HG02870 (cell line): Measurements from ENCODE around the gene NDUFS7.
A peak's percentile ranks its signal among the peaks of the same experiment; 100 is the strongest.
"Not testable (repeated sequence)": the region's sequence is repeated elsewhere in the genome, so short reads cannot be mapped to it uniquely, and the experiment has no call there.

ENCODE experiments used
- ATAC-seq: cut with Tn5 transposase; IDR thresholded peaks from one replicate; pipeline ENCODE4 v1.9.1; 2021; ENCODE audit warnings: mild to moderate bottlenecking, moderate library complexity; ENCODE audit not compliant: unreplicated experiment

NDUFS7 gene

DNA sequence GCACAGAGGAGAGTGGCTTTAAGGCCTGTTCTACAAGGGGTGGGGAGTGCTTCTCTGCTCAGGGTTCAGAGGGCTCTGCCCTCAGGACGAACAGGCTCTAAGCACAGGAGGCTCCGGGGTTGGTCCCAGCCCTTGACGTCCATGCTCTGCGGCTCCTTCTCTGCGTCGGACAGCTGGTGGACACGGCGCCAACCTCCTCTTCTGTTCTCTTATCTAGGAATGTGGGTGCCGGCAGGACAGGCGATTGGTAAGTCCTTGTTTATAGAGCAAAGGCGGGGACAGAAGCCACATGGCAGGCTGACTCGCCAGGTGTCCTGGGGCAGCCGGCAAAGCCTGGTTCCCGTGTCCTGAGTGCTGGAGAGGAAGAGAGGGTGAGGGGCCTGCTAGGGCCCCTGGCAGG, 46.0 kb downstream of the NDUFS7 start:
- no peak for ATAC-seq

DNA sequence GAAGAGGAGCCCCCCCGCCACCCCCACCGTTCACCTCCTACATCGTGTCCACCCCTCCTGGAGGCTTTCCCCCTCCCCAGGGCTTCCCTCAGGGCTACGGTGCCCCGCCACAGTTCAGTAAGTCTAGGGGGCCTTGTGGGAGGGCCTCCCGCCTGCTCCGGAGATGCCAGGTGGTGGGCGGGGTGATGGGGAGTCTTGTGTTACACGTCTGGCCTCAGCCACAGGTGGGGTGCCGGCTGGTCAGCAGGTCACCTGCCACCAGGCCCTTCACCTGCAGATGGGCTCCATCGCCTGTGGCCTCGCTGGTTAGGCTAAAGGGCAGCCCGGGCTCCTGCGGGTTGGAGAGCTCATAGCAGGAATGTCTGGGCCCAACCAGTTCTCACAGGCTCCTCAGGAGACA, 46.5 kb downstream of the NDUFS7 start:
- no peak for ATAC-seq

DNA sequence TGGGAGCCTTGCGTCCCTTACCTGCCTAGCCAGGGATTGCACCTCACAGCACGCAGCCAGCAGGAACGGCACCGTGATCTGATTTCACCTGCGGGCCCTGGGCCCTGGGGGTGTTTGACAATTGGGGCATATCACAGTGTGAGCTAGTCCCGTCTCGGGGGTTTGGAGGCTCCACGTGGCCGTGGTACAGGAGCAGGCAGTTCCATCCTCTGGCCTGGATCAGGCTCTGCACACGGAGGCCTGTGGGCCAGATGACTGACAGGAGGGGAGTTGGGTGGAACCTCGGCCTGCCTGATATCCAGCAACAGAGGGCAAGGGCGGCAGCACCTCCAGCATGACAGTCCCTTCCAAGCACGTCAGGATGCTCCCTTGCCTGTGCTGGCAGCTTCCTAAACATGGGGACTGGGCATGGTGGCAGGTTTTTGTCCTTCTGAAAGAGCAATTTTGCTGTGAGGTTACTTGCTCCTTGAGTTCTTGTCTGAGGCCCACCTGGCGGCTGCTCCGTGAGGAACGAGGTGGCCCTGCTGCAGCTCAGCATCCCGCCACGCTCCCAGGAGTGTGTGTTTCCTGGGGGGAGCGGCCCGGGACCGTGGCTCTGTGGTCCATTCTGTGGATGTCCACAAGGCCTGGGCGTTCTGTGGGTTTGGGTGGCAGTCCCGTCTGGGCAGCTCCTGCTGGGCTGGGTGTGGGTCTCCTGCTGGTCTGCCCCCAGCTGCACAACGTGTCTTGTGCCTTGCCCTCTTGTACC, 48.2 kb downstream of the NDUFS7 start:
- no peak for ATAC-seq

DNA sequence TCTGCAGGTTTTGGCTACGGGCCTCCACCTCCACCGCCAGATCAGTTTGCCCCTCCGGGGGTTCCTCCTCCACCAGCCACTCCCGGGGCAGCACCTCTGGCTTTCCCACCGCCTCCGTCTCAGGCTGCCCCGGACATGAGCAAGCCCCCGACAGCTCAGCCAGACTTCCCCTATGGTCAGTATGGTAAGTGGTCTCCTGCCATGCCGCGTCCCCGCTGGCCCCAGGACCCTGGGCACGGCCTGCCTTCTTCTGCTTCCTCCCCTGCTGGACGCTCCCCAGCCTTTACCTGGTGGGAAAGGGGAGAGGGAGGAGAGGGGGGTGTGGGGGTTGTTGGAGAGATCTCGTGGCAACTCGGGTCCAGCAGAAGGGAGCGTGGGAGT, 48.8 kb downstream of the NDUFS7 start:
- no peak for ATAC-seq

DNA sequence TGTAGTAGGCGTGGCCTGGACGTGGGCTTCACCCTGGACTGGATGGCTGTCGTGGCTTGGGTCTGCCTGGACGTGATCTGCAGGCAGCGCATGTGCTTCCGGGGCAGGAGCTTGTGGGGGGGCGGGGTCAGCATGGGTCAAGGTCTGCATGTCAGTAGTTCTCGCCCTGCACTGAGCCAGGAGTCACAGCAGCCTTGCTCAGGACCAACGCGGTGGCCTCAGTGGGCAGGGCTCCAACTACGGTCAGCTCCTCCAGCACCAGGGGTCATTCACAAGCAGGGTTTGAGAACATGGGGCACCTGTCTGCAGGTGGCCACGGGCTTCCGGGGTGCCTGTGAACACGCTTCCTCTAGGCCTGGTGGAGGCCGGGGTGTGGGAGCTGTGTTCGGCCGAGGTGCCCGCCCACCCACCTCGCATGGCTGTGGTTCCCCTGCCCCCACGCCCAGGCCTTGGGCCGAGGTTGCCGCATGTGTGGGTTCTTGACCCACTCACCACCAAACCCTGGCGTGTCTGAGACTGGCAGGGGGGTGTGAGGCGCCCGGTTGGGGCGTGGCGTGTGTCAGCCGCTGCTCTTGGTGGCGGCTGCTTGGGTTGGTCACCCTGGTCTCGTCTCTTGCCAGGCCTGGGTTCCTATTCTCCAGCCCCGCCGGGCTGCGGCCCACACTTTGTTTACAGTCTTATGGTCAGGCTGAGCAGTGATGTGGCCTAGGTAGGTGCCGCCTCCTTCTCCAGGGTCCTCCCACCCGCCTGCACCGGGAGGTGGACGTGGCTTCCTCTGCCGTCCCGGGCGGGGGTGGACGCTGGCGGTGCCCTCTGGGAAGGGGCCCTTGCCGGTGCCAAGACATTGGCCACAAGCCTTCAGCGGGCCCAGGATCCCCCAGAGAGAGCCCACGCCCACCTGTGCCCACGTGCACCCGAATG, 49.7 kb downstream of the NDUFS7 start:
- no peak for ATAC-seq

DNA sequence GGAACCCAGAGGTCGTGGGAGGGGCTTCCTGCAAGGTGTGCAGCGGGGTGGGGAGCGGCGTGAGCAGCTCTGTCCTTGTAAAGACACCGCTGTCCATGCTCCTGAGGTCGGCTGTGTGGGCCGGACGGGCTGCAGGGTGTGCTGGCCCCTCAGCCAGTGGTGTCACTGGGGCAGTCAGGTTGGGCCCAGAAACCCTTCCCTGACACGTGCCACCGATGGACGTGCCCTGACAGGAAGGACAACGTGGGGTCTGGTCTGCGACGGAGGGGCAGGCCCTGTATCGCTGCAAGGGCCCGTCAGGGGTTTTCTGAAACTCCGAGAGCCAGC, 50.3 kb downstream of the NDUFS7 start:
- no peak for ATAC-seq

DNA sequence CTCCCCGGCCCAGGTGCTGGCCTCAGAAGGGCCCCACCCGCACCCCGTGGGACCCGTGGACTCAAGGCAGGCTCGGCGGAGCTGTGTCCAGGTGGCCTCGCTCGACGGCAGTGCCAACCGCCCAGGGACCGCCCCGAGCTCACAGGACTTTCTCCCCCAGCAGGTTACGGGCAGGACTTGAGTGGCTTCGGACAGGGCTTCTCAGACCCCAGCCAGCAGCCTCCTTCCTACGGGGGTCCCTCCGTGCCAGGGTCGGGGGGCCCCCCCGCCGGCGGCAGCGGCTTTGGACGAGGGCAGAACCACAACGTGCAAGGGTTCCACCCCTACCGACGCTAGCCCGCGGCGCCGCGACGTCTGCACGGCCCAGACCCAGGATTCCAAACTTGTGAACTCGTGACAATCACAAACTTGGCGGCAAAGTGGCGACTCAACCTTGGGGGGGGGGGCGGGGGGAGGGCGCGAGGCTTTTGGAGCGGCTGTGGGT, 50.9 kb downstream of the NDUFS7 start:
- ATAC-seq = no peak

DNA sequence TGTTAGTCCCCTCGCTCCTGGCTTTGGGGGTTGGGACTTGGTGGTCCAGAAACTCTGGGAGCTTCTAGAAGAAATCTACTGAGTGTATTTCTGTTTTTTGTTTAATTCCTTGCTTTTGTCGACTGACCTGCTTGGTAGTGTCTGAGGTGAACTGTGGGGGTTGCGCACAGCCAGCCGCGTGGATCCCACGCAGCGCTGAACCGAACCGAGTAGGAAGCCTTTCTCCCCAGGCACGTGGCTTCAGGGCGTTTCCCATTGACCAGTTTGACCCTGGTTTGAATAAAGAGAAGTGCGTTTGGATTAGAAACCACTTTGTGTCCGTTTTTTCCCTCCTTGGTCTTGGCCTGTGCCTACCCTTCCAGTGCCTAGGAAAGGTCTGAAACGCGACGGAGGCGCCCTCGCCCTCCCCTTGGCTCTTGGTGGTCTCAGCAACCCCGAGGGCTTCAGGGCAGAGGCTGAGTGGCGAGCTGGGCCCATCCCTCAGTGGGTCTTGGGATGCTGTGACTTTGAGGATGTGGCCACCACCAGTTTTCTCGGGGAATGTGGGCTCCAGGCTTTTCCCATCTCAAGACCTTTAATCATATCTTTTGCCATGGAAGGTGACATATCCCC, 51.8 kb downstream of the NDUFS7 start:
- ATAC-seq = no peak

DNA sequence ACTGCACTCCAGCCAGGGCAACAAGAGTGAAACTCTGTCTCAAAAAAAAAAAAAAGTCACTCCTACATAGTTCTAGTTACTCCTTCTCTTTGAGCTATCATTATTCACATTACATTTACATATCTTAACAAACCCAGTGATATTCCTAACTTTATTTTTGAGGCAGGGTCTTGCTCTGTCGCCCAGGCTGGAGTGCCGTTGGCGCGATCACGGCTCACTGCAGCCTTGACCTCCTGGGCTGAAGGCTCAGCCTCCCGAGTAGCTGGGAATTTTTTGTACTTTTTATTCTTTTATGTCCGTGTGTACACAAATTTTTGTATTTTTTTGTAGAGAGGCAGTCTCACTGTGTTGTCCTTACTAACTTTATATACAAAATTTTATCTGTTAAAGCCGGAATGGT, 53.9 kb downstream of the NDUFS7 start:
- ATAC-seq = no peak

DNA sequence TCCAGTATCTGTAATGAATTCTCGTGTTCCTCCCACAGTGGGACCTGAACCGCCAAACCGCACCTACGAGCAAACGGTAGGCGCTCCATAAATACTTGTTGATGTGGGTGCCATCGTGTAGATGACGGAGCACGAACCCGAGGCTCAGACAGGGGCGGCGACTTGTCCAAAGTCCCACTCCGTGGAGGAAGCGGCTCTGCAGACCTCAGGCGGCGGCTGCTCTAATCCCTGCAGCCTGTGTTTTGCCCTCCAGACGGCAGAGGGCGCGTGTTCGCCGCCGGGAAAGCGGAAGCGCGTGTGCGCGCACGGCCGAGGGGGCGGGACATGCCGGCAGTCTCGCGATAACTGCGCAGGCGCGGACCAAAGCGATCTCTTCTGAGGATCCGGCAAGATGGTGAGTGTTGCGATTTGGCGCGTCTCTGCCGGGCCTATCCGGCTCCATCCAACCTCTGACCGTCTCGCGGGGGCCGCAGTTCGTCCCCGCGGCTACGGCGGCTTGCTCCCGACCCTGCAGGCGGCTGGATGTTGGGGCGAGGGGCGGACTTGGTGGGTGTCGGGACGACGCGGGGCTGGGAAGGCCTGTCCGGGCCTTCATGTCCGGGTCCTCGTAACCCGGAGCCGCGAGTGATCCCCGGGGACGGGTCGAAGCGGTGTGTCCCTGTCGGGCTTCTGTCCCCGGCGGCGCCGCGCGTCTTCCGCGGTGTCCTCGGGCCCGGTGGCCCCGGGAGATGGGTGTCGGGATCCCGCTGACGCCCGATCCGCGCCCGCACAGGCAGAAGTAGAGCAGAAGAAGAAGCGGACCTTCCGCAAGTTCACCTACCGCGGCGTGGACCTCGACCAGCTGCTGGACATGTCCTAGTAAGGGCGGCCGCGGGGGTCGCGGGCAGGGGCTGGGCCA, 54.6 kb downstream of the NDUFS7 start, which contains the start of gene RPS15:
Gene RPS15 (plus strand): TSS at position 362 of the 898 bp plus-strand sequence. CDS start 30 bp downstream, at position 392.
- ATAC-seq = peak; percentile 75

DNA sequence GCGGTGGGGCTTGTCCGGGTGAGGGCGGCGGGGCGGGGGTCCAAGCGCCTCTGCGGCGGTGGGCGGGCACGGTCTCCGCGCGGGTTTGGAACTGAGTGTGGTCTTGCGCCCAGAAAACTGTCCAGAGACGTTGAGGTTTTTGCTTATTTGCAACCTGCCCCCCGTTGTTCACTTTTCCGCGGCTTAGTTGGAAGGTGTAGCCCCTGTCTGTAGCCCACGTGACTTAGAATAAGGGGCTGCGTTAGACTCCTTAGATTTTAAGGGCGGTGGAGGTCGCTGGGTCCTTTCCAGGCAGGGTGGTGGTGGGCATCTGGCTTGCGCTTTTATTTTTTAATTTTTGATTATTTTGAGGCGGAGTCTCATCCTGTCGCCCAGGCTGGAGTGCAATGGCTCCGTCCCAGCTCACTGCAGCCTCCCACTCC, 55.2 kb downstream of the NDUFS7 start:
- no peak for ATAC-seq

DNA sequence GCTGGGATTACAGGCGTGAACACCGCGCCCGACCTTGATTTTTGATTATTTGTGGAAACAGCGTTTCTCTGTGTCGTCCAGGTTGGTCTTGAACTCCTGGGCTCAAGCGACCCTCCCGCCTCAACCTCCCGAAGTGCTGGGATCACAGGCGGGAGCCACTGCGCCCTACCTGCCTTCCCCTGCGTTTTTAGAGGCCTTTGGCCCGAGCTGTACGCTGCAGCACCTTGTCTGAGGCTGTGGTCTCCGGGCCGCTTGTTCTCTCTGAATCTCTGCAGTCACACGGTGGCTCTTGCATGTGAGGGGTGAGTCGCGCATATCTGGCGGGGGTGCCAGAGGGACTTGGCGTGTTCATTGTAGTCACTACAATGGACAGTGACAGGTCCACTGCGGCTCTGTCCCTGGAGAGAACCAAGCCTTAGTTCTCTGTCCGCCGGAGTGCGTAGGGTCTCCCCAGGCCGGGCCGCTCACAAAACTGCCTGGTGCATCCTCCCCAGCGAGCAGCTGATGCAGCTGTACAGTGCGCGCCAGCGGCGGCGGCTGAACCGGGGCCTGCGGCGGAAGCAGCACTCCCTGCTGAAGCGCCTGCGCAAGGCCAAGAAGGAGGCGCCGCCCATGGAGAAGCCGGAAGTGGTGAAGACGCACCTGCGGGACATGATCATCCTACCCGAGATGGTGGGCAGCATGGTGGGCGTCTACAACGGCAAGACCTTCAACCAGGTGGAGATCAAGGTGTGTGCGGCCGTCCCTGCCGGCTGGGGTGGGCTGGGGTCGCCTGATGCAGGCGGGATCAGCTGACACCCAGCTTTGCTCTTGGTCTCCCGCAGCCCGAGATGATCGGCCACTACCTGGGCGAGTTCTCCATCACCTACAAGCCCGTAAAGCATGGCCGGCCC, 56.1 kb downstream of the NDUFS7 start:
- not testable (repeated sequence) for ATAC-seq

DNA sequence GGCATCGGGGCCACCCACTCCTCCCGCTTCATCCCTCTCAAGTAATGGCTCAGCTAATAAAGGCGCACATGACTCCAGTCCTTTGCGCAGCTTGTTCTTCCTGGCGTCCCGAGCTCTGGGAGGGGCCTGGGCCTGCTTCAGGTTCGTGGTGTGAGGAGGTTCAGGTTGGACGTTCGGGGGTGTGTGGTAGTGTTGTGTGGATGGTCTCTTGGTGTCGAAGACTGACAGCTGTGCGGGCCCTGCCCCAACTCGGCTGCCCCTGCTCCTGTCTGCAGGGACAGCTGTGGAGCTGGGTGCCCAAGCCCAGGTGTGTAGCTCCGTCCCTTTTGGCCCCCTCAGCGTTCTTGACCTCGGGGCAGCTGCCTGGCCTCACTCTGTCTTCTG, 56.7 kb downstream of the NDUFS7 start:
- no peak for ATAC-seq

DNA sequence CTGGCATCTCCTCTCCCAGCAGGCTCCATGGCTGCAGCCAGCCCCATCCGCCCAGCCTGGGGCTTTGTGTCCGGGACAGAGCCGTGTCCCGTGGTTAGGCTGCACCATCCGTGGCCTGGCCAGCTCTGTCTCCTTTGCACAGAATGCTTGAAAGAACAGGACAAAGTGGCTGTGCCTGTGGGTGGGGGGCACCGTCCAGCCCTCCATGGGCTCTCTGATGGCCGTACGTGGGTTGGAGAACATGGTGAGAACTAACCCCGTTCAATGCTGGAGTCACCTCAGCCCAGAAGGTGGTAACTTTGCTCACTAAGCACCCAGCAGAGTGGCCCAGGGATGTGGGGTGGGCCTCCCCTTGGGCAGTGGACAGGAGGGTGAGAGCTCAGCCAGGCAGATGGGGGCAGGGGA, 57.3 kb downstream of the NDUFS7 start:
- ATAC-seq = no peak

DNA sequence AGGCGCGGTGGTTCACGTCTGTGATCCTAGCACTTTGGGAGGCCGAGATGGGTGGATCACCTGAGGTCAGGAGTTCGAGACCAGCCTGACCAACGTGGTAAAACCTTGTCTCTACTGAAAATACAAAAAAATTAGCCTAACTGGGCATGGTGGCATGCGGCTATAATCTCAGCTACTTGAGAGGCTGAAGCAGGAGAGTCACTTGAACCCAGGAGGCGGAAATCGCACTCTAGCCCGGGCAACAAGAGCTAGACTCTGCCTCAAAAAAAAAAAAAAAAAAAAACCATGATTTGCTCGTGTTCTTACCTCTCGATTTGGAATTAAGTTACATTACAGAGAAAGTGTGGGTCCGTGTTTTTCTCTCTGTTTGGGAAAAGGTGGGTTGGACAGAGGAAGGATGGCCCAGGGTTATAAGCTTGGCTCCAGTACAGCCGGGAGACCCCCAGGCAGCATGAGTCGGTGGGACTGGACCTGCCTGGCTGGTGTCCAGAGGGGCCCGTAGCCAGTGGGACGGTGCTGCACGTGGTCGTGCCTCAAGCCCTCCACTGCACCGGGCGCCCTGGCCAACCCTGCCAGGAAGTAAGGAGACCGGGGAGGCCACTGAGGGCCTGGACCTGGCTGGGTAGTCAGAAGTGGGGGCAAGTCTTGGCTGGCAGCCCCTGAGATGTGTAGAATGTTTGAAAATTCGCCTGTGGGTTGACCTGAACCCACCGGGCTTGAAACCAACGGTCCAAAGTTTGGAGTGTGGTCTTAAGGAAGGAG, 58.2 kb downstream of the NDUFS7 start:
- ATAC-seq = no peak
